ENCODE data around the gene ITGA1. TPM values are rescaled to one million over a fixed set of nuclear protein-coding genes. Genes with fewer than 3 reads are reported as not detected.

Gene ITGA1
- total RNA-seq, 1 donor from 2014 or later = 9.1 TPM

GRCh38 chr5:52831786-52832511, 44.2 kb downstream of the ITGA1 start:
- DNase-seq (ENCODE audit: low spot score in 2 of 2, unreplicated experiment in 2 of 2) = no peak
- peaks cover 11% of the 10 kb centered on the region for H3K9me3 Mint-ChIP-seq
- H3K27ac Mint-ChIP-seq = no peak overlapping the region
- H3K27me3 Mint-ChIP-seq (ENCODE audit: low read depth) = no peaks in the 10 kb centered on the region
- H3K4me3 Mint-ChIP-seq = no peak overlapping the region
- TF ChIP-seq, protein P1, sequence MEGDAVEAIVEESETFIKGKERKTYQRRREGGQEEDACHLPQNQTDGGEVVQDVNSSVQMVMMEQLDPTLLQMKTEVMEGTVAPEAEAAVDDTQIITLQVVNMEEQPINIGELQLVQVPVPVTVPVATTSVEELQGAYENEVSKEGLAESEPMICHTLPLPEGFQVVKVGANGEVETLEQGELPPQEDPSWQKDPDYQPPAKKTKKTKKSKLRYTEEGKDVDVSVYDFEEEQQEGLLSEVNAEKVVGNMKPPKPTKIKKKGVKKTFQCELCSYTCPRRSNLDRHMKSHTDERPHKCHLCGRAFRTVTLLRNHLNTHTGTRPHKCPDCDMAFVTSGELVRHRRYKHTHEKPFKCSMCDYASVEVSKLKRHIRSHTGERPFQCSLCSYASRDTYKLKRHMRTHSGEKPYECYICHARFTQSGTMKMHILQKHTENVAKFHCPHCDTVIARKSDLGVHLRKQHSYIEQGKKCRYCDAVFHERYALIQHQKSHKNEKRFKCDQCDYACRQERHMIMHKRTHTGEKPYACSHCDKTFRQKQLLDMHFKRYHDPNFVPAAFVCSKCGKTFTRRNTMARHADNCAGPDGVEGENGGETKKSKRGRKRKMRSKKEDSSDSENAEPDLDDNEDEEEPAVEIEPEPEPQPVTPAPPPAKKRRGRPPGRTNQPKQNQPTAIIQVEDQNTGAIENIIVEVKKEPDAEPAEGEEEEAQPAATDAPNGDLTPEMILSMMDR (IDR thresholded peaks at IDR 0.05; ENCODE audit: unreplicated experiment) = no peak
- H3K36me3 Mint-ChIP-seq = no peaks in the 10 kb centered on the region
- H3K4me1 Mint-ChIP-seq = no peaks in the 10 kb centered on the region

DNA sequence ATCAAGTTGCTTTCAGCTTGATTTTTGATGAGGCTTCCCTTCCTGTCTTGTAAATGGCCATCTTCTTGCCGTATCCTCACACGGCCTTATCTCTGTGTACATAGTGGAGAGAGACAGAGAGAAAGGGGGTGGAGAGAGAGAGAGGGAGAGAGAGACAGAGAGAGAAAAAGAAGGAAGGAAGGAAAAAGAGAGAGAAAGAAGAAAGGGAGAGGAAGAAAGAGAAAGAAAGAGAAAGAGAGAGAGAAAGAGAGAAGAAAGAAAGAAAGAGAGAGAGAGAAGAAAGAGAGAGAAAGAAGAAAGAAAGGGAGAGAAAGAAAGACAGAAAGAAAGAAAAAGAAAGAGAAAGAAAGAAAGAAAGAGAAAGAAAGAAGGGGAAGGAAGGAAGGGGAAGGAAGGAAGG, 46.6 kb downstream of the ITGA1 start:
- Mint-ChIP-seq H3K27ac (no peak overlapping the region), H3K9me3 (no peaks in the 10 kb centered on the region), H3K27me3 (ENCODE audit: low read depth) (no peaks in the 10 kb centered on the region), H3K4me1 (no peaks in the 10 kb centered on the region), H3K4me3 (no peak overlapping the region), H3K36me3 (no peaks in the 10 kb centered on the region)
- DNase-seq (ENCODE audit: low spot score in 2 of 2, unreplicated experiment in 2 of 2) = no peak
- TF ChIP-seq, protein P1 (IDR thresholded peaks at IDR 0.05; ENCODE audit: unreplicated experiment) = no peak

GRCh38 chr5:52837068-52837467, 49.4 kb downstream of the ITGA1 start:
- TF ChIP-seq, protein P1 (IDR thresholded peaks at IDR 0.05; ENCODE audit: unreplicated experiment) = no peak
- DNase-seq (ENCODE audit: low spot score in 2 of 2, unreplicated experiment in 2 of 2) = no peak
- no peak overlapping the region for H3K27ac Mint-ChIP-seq
- no peak overlapping the region for H3K4me3 Mint-ChIP-seq
- no peaks in the 10 kb centered on the region for H3K9me3 Mint-ChIP-seq
- no peaks in the 10 kb centered on the region for H3K27me3 Mint-ChIP-seq (ENCODE audit: low read depth)
- peaks cover 4% of the 10 kb centered on the region for H3K4me1 Mint-ChIP-seq
- no peaks in the 10 kb centered on the region for H3K36me3 Mint-ChIP-seq

GRCh38 chr5:52837591-52838001, 49.9 kb downstream of the ITGA1 start:
- Mint-ChIP-seq H3K9me3 (no peaks in the 10 kb centered on the region), H3K4me1 (peaks cover 4% of the 10 kb centered on the region), H3K27me3 (ENCODE audit: low read depth) (no peaks in the 10 kb centered on the region), H3K27ac (peak overlapping the region; percentile 27), H3K36me3 (no peaks in the 10 kb centered on the region), H3K4me3 (no peak overlapping the region)
- DNase-seq (ENCODE audit: low spot score in 2 of 2, unreplicated experiment in 2 of 2) = no peak
- TF ChIP-seq, protein P1 (IDR thresholded peaks at IDR 0.05; ENCODE audit: unreplicated experiment) = no peak

- H3K9me3 Mint-ChIP-seq = no peaks in the 10 kb centered on the region
- TF ChIP-seq, protein P1 (IDR thresholded peaks at IDR 0.05; ENCODE audit: unreplicated experiment) = no peak
- no peak for DNase-seq (ENCODE audit: low spot score in 2 of 2, unreplicated experiment in 2 of 2)
- no peaks in the 10 kb centered on the region for H3K36me3 Mint-ChIP-seq
- no peak overlapping the region for H3K4me3 Mint-ChIP-seq
- H3K27ac Mint-ChIP-seq = no peak overlapping the region
- H3K4me1 Mint-ChIP-seq = peaks cover 4% of the 10 kb centered on the region
- H3K27me3 Mint-ChIP-seq (ENCODE audit: low read depth) = no peaks in the 10 kb centered on the region
These were observed 50.8 kb downstream of the ITGA1 start for GRCh38 chr5:52838326-52839015.
